ENCODE results near the gene TOR1AIP1.
A peak's percentile ranks its signal among the peaks of the same experiment; 100 is the strongest.
"Not testable (repeated sequence)": the region's sequence is repeated elsewhere in the genome, so short reads cannot be mapped to it uniquely, and the experiment has no call there.

TOR1AIP1 gene

DNA sequence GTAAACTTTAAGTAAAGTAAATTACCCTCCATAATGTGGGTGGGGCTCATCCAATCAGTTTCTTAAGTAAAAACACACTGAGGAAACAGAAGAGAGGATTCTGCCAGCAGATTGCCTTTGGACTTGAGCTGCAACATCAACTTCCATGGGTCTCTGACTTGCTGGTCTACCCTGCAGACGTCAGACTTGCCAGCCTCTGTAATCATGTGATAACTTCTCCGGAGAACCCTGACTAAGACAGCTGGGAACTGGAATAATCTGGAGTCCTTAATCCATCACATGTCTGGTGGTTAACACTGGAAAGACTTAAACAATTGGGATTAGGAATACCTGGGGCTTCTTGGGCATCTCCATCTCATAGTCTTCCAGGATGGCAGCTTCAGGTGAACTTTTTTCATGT lies 59.4 kb downstream of the TOR1AIP1 start:
- DNase-seq = no peak

DNA sequence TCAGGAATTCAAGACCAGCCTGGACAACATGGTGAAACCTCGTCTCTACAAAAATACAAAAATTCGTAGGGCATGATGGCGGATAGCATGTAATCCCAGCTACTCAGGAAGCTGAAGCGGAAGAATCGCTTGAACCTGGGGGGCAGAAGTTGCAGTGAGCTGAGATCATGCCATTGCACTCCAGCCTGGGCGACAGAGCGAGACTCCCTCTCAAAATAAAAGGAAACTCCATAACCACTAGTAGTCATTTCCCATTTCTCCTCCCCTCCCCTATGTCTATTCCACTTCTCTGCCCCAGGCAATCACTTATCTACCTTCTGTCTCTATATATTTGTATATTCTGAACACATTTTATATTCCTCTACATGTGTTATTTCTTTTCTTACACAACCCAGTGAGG lies 68.6 kb downstream of the TOR1AIP1 start:
- DNase-seq = no peak

- no peak for DNase-seq
Measured at GRCh38 chr1:179951383-179952144, 69.5 kb downstream of the TOR1AIP1 start.

DNA sequence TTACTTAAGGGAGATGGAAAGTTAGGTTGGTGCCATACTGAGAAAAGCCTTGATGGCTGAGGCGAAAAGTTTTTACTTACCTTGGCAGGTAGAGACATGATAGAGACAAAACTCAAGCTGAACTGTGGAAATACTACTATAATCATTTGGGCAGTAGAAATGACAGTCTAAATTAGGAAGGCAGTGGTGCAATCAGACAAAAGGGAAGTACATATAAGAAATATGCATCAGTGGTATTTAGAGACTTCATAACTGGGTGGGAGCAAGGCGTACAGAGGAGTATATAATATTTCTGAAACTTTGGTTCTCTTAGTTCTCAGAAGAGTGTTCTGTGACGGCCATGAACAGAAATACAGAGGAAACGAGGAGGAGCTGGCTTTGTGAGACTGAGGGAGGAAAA lies 70.1 kb downstream of the TOR1AIP1 start:
- no peak for DNase-seq

DNA sequence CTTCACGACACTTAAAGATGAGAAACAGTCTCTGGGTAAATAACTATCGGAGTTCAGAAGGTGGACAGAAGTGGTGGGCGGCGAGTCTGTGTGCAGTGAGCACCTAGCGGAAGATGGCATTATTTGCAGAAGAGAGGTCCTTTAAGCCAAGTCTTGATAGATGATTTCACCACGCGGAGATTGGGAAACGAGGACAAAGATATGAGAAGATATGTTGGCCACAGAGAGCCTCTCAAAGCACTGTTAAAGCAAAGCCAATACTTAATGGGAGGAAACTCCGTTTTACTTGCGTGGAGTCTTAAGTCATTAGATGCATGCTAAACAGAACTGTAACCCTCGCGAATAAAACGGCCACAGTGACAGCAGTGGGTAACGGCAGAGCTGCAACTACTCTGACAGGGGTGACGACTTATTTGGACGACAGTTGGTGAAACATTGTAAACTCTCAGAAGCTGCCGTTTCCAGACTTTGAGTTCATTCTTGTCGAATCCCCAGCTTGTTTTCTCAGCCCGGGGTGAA lies 71.9 kb downstream of the TOR1AIP1 start:
- peak; percentile 68 for DNase-seq

DNA sequence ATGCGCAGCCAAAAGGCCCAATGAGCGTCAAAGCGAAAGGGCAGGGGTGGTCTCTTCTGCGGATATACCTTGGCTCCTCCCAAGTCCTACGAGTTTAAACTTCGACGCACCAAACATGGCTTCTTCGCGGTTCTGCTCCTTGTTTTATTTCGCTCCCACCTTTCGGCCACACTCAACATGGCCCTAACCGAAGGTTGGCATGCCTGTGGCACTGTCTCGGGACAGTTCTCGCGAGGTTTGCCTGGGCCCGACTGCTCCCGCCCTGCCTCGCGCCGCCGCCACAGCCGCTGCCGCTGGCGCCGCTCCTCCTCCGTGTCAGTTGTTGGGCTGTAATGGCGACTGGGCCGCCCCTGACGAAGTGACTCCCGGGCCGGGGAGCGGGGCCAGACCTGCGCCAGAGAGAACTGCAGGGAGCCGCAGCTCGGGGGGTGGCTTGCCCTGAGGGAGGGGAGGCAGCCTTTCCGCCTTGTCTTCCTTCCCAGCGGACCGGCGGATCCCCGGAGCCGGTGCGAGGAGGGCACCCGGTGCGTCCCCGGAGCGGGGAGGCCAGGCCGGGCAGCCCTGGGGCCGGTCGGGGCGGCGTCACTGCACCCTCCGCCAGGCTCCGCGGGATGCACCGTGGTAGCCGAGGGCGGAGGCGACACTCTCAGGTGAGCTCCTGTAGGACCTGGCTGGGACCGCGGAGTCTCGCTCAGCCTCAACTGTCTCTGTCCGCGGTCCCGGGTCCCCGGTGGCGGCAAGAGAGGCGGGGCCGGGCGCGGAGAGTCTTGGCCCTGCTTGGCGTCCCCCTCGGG lies 72.6 kb downstream of the TOR1AIP1 start, which contains the start of gene CEP350:
CEP350 (plus strand) TSS at position 318 of the 794 bp plus-strand sequence. CDS start 31,372 bp downstream, outside the sequence.
- peak; percentile 98 for DNase-seq

- DNase-seq = no peak
Measured at GRCh38 chr1:179955287-179955680, 73.2 kb downstream of the TOR1AIP1 start.

DNA sequence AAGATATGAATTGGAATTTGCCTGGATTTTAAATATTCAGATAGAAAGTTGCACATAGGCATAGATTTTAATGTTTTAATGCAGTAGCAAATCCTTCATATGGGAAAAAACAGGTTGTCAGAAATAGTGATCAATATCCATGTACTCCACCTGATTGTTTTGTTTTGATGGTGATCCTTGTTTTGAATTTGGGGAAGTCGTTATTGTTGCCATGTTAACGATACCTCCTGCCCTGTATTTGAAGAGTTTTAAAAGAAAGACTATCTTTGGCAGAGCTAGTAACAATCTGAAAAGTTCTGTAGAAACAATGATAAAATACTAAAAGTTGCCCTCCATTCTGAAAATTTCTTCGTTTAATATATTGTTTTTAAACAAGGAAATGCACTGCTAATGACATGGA lies 73.6 kb downstream of the TOR1AIP1 start:
- DNase-seq = no peak

DNA sequence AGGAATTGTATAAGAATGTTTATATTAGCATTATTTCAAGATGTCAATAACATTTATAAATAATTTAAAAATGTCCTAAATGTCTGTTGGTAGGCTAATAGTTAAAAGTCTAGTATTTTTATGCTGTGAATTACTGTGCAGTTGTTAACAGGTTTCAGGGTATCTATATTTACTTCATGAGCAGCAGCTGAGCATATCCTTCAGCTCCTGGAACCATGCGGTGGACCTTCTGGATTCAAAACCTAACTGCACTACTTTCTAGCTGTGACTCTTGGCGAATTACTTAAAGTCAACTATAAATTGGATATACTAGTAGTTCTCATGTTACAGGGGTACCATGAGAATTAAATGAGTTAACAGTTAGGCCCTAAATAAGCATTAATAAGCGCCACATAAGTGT lies 76.3 kb downstream of the TOR1AIP1 start:
- DNase-seq = no peak

- not testable (repeated sequence) for DNase-seq
Measured at GRCh38 chr1:179962168-179962567, 80.1 kb downstream of the TOR1AIP1 start.

- no peak for DNase-seq
Measured at GRCh38 chr1:179966551-179966950, 84.5 kb downstream of the TOR1AIP1 start.

- no peak for DNase-seq
Measured at GRCh38 chr1:179968284-179968993, 86.4 kb downstream of the TOR1AIP1 start.

- no peak for DNase-seq
Measured at GRCh38 chr1:179968994-179969919, 87.2 kb downstream of the TOR1AIP1 start.

Measured in activated CD4-positive, alpha-beta T cell treated with anti-CD3 and anti-CD28 coated beads for 48 hours (primary cell).